ENCODE results near the gene NLRP14. TPM values are rescaled to one million over a fixed set of nuclear protein-coding genes. Genes with fewer than 3 reads are reported as not detected.

Gene NLRP14
- total RNA-seq, 3 donors from 2014 or later = under 0.01 to 0.29 (median 0.16) TPM

Other genes with a start within 250 kb of the NLRP14 start
- gene OR2AG2, start 248.5 kb upstream of the NLRP14 start, total RNA-seq = 1 to 10 TPM in 1 of 3 donors, under 1 TPM in 1, not detected in 1; 0.44 to 3.6 TPM
- gene OR2AG1, start 237.5 kb upstream of the NLRP14 start, total RNA-seq = not detected
- gene OR6A2, start 220.8 kb upstream of the NLRP14 start, total RNA-seq = 1 to 10 TPM in 1 of 3 donors, under 1 TPM in 2; 0.16 to 1.2 (median 0.33) TPM
- not detected for gene OR10A5, start 174.8 kb upstream of the NLRP14 start, total RNA-seq
- not detected for gene OR10A2, start 157.4 kb upstream of the NLRP14 start, total RNA-seq
- gene OR10A4, start 143.9 kb upstream of the NLRP14 start, total RNA-seq = not detected
- gene OR2D2, start 128.0 kb upstream of the NLRP14 start, total RNA-seq = under 1 TPM in 2 of 3 donors, not detected in 1; 0.44 to 0.66 TPM
- not detected for gene OR2D3, start 99.5 kb upstream of the NLRP14 start, total RNA-seq
- gene ZNF215, start 94.1 kb upstream of the NLRP14 start, total RNA-seq = 1 to 10 TPM in 2 of 3 donors, under 1 TPM in 1; 0.80 to 3.6 (median 2.3) TPM
- 1 to 10 TPM; 3.0 to 6.9 (median 4.9) TPM for gene ZNF214, start 133 bp upstream of the NLRP14 start, total RNA-seq
- gene RBMXL2, start 68.5 kb downstream of the NLRP14 start, total RNA-seq = under 1 TPM in 1 of 3 donors, not detected in 2; 0.15 TPM
- gene SYT9, start 231.4 kb downstream of the NLRP14 start, total RNA-seq = under 1 TPM in 2 of 3 donors, not detected in 1; 0.33 to 0.73 TPM

Data from breast epithelium (tissue), 3 donors.